ENCODE results near the gene TSPAN1.
A peak's percentile ranks its signal among the peaks of the same experiment; 100 is the strongest.

TSPAN1 gene

GRCh38 chr1:46137916-46138315 is 37.0 kb upstream of the TSPAN1 start:
- no peak for DNase-seq (ENCODE audit: low read depth in 1 of 2, low spot score in 1 of 2)
- TF ChIP-seq JUND (IDR thresholded peaks at IDR 0.05; ENCODE audit: low read depth), result no peak
- in situ Hi-C loops (cut with HindIII; ENCODE audit: low pct_unique_long_range_greater_than_20kb, low sequenced_read_pairs), result no loop called here

DNA sequence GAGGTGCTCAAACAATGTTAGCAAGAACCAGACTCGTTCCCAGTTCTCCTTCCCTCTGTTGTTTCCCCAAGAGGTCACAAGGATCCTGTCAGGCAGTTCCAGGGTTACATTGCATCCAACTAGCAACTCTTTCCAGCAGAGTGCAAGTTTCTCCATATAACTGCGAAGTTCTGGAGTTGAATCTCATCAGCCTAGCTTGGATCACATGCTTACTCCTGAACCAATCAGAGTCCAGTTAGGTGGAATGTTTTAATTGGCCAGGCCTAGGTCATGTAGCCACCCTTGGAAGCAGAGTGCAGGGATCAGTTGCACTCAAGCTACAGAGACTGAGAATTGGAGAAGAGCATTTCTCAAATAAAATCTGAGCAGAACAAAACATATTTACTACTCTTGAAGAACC is 26.6 kb upstream of the TSPAN1 start:
- in situ Hi-C loops (cut with HindIII; ENCODE audit: low pct_unique_long_range_greater_than_20kb, low sequenced_read_pairs), result no loop called here
- peak in 1 of 2 experiments; percentile 15 for DNase-seq (ENCODE audit: low read depth in 1 of 2, low spot score in 1 of 2)
- TF ChIP-seq JUND (IDR thresholded peaks at IDR 0.05; ENCODE audit: low read depth), result no peak

DNA sequence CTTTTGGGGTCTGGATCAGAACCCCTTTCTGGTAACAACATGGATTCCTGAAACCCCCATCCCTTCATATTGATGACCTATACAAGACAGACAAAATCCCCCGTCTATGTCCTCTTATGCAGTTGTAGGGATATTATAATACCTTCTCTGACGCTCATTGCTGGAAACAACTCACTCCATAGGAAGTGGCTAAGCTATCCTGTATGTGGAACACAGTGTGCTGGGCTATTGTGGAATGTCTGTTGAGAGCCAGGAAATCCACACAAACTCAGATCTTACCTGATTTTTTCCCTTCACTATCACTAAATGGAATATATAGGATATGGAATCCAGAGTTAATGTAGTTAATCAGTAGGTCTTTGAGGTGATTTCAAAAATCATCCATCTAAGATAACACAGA is 24.8 kb upstream of the TSPAN1 start:
- in situ Hi-C loops (cut with HindIII; ENCODE audit: low pct_unique_long_range_greater_than_20kb, low sequenced_read_pairs), result no loop called here
- no peak for DNase-seq (ENCODE audit: low read depth in 1 of 2, low spot score in 1 of 2)

DNA sequence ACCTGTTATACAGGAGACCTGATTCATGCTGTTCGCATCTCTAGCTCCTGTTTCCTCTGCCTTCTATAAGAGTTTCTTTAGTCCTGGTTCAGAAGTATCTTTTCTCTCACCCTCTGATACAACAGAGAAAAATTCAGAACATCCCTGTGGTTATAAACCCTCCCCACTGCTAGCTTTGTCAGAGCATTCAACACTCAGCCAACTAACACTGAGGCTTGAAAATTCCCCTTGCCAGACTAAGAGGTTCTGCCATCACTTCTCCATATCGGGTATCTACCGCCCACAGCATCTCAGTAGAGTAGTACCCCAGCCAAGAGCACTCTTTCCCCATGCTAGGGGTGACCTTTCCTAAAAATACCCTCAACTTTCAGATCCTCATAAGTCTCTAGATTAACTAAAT is 22.9 kb upstream of the TSPAN1 start:
- no peak for DNase-seq (ENCODE audit: low read depth in 1 of 2, low spot score in 1 of 2)
- no peak for TF ChIP-seq JUND (IDR thresholded peaks at IDR 0.05; ENCODE audit: low read depth)
- in situ Hi-C loops (cut with HindIII; ENCODE audit: low pct_unique_long_range_greater_than_20kb, low sequenced_read_pairs), result no loop called here

More for the DNA sequence above, 24.8 kb upstream of the TSPAN1 start:
- TF ChIP-seq JUND (IDR thresholded peaks at IDR 0.05; ENCODE audit: low read depth), result no peak

- in situ Hi-C loops (cut with HindIII; ENCODE audit: low pct_unique_long_range_greater_than_20kb, low sequenced_read_pairs), result no loop called here
- DNase-seq (ENCODE audit: low read depth in 1 of 2, low spot score in 1 of 2), result no peak
- TF ChIP-seq JUND (IDR thresholded peaks at IDR 0.05; ENCODE audit: low read depth), result no peak
Observed at GRCh38 chr1:46153228-46153627, 21.7 kb upstream of the TSPAN1 start.

DNA sequence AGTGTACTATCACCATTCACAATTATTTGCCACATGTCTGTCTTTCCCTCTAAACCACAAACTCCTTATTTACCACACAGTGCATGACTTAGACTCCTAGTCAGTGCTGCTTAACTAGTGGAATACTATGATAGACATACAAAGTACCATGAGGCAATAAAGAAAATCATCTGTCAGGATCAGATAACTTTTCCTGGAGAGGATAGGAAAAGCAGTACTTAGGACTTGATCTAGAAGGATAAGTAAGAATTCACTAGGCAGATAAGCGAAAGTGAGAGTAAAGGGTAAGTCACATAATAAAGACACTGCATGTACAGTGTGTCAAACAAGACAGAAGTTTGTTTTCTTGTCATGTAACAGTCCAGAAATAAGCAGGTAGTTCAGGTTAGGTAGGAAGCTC is 21.2 kb upstream of the TSPAN1 start:
- DNase-seq (ENCODE audit: low read depth in 1 of 2, low spot score in 1 of 2), result no peak
- in situ Hi-C loops (cut with HindIII; ENCODE audit: low pct_unique_long_range_greater_than_20kb, low sequenced_read_pairs), result no loop called here
- TF ChIP-seq JUND (IDR thresholded peaks at IDR 0.05; ENCODE audit: low read depth), result no peak

GRCh38 chr1:46157916-46158311 is 17.0 kb upstream of the TSPAN1 start:
- no peak for TF ChIP-seq JUND (IDR thresholded peaks at IDR 0.05; ENCODE audit: low read depth)
- DNase-seq (ENCODE audit: low read depth in 1 of 2, low spot score in 1 of 2), result no peak
- in situ Hi-C loops (cut with HindIII; ENCODE audit: low pct_unique_long_range_greater_than_20kb, low sequenced_read_pairs), result no loop called here

DNA sequence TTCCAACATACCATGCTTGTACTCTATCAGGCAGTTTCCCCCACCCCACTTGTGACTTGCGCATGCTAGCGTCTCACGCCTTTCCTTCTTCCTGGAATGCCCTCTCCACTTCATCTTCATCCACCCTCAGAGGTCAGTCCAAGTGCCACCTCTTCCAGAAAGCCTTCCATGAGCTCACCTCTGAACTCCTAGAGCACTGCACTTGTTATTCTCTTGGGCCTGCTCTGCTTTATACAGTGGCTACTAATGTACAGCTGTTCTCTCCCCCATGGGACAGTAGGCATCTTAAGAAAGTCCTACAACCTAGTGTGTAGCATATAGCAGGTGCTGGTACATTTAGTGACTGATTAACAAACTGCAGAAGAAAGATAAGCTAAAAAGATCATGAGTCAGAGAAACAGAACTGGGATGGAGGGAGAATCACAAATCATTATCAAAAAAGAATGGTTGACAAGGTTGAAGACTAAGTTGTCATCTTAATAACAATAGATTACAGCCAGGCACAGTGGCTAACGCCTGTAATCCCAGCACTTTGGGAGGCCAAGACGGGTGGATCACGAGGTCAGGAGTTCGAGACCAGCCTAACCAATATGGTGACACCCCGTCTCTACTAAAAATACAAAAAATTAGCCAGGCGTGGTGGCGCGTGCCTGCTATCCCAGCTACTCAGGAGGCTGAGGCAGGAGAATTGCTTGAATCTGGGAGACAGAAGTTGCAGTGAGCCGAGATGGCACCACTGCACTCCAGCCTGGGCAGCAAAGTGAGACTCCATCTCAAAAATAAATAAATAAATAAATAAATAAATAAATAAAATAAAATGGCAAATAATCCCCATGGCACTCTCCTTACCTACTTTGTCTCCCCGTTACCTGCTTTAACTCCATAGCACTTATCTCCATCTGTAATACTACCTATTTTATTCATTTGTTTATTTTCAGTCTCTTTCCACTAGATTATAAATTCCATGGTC is 16.3 kb upstream of the TSPAN1 start:
- in situ Hi-C loops (cut with HindIII; ENCODE audit: low pct_unique_long_range_greater_than_20kb, low sequenced_read_pairs), result no loop called here
- DNase-seq (ENCODE audit: low read depth in 1 of 2, low spot score in 1 of 2), result no peak
- TF ChIP-seq JUND (IDR thresholded peaks at IDR 0.05; ENCODE audit: low read depth), result no peak

DNA sequence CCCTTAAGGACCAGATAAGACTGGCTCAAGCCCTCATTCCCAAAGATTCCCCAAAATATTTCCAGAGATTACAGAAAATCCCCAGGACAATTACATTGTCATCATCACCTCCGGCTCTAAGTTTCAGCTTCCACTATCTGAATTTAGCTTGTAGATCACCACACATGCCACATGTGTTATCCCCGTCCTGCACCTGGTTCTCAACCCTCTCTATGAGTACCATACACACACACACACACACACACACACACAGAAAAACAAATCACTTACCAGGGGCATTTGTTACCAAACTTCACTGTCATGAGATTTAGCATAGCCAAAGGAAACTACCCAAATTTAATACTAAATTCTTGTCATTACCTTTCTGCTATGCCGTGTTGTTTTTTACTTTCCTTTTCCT is 15.4 kb upstream of the TSPAN1 start:
- no peak for DNase-seq (ENCODE audit: low read depth in 1 of 2, low spot score in 1 of 2)
- no peak for TF ChIP-seq JUND (IDR thresholded peaks at IDR 0.05; ENCODE audit: low read depth)
- in situ Hi-C loops (cut with HindIII; ENCODE audit: low pct_unique_long_range_greater_than_20kb, low sequenced_read_pairs), result no loop called here

DNA sequence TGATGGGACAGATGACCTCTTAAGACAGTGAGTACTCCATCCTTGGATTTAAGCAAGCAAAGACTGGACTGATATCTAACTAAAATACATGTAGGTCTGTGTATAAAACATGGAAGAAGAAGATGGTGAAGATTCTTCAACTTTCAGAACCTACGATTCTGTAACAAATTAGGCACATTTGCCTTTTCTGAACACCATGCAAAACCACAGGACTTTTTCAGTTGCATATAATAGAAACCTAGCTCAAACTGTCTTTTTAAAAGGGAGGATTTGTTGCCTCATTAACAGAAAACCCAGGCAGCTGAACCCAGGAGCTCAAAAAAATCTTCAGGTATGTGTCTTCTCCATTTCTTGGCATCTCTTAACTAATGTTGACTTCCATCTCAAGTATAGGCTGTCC is 14.7 kb upstream of the TSPAN1 start:
- TF ChIP-seq JUND (IDR thresholded peaks at IDR 0.05; ENCODE audit: low read depth), result no peak
- no peak for DNase-seq (ENCODE audit: low read depth in 1 of 2, low spot score in 1 of 2)
- in situ Hi-C loops (cut with HindIII; ENCODE audit: low pct_unique_long_range_greater_than_20kb, low sequenced_read_pairs), result no loop called here

DNA sequence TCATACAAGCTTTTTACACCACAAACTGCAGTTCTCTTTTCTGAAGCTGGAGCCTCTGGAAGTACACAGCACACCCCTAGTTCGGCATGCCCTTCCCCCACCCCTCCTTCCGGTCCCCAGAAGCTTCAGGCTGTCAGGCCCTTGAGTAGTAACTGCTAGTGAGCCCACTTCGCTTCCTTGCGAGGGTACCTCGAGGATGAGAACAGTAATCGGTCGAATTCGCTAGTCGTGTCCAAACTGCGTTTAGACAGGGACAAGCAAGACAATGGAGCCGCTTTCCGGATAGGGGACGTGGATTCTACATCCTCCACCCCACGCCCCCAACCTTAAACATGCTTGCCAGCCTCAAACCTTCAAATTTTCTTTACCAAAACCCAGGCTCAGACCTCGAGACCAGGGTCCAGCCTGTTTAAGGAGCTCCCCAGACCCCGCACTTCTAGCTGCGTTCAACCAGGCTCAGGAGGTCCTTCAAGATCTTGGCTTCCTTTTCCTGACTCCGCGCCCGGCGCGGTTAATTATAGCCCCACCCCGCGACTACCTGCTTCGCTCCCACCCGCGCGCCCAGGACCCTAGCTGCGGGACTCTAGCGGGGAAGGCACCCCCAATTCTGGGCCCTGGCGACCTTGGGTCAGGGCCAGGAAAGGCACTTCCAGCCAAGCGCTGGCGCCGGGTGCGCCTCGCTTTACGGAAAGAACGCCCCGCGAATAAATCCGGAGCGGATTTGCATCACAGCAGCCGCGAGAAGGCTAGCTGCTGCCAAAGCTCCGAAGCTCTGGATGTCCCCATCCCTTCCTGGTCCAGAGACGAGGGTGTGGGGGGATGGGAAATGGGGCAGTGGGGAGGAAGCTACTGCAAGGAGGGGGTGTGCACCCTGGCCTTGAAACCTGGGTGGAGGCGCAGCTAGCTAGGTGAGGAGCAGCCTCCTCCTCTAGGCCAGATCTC is 8.1 kb upstream of the TSPAN1 start:
- no peak for TF ChIP-seq JUND (IDR thresholded peaks at IDR 0.05; ENCODE audit: low read depth)
- in situ Hi-C loops (cut with HindIII; ENCODE audit: low pct_unique_long_range_greater_than_20kb, low sequenced_read_pairs), result no loop called here
- no peak for DNase-seq (ENCODE audit: low read depth in 1 of 2, low spot score in 1 of 2)

- TF ChIP-seq JUND (IDR thresholded peaks at IDR 0.05; ENCODE audit: low read depth), result no peak
- in situ Hi-C loops (cut with HindIII; ENCODE audit: low pct_unique_long_range_greater_than_20kb, low sequenced_read_pairs), result no loop called here
- DNase-seq (ENCODE audit: low read depth in 1 of 2, low spot score in 1 of 2), result no peak
Observed at GRCh38 chr1:46168477-46168876, 6.4 kb upstream of the TSPAN1 start.
